Inferior parietal cortex (tissue), 1 donor: ENCODE results near the gene PKP1.

Experiments used
- DNase-seq: peaks from one replicate; pipeline ENCODE4 v3.0.0-alpha.2; 2016; ENCODE audit errors: extremely low spot score

PKP1 gene

GRCh38 chr1:201371276-201371675 is 88.0 kb downstream of the PKP1 start:
- DNase-seq, result no peak

GRCh38 chr1:201371792-201372191 is 88.5 kb downstream of the PKP1 start:
- no peak for DNase-seq

- DNase-seq, result no peak
Observed at GRCh38 chr1:201374364-201374763, 91.1 kb downstream of the PKP1 start.

GRCh38 chr1:201375169-201375568 is 91.9 kb downstream of the PKP1 start:
- DNase-seq, result no peak

- DNase-seq, result no peak
Observed at GRCh38 chr1:201376107-201376463, 92.8 kb downstream of the PKP1 start.

GRCh38 chr1:201376464-201377374 is 93.4 kb downstream of the PKP1 start:
- DNase-seq, result no peak

- no peak for DNase-seq
Observed at GRCh38 chr1:201377611-201378092, 94.3 kb downstream of the PKP1 start, which contains the start of gene TNNT2. Gene TNNT2 (minus strand): TSS chr1:201377680. CDS start chr1:201373254, 4,426 bp downstream.

- DNase-seq, result no peak
Observed at GRCh38 chr1:201378804-201379203, 95.5 kb downstream of the PKP1 start.

GRCh38 chr1:201379733-201380242 is 96.5 kb downstream of the PKP1 start:
- DNase-seq, result no peak

GRCh38 chr1:201381130-201381529 is 97.8 kb downstream of the PKP1 start:
- DNase-seq, result no peak
